Stomach (tissue), 4 donors: ENCODE measurements around the gene MAPRE3.
A peak's percentile ranks its signal among the peaks of the same experiment; 100 is the strongest.

Source experiments
- POLR2A ChIP-seq, 4 donors: fragments of 450-650 bp; IDR thresholded peaks; one replicate each; pipeline ENCODE4 v1.6.1; 2016; ENCODE audit warnings: antibody characterized with exemption in 4 of 4, control low read depth in 2 of 4, mild to moderate bottlenecking in 1 of 4, moderate library complexity in 1 of 4
- POLR2AphosphoS5 ChIP-seq, 3 donors: sonication (generic); formaldehyde crosslinking; IDR thresholded peaks; one replicate each; pipeline ENCODE4 v1.6.1; 2016; ENCODE audit warnings: antibody characterized with exemption in 3 of 3
- TF ChIP-seq, protein P1 (sequence below), 7 experiments: fragments of 450-650 bp in 4 of 7; fragments of 200-600 bp in 3 of 7; sonication (generic) in 3 of 7; IDR thresholded peaks; one replicate each; pipeline ENCODE4 v1.5.1; 2016 to 2019; ENCODE audit warnings: antibody characterized with exemption in 7 of 7, control low read depth in 2 of 7, mild to moderate bottlenecking in 1 of 7

GRCh38 chr2:27050281-27050995 lies 80.0 kb downstream of the MAPRE3 start:
- TF ChIP-seq, protein P1, sequence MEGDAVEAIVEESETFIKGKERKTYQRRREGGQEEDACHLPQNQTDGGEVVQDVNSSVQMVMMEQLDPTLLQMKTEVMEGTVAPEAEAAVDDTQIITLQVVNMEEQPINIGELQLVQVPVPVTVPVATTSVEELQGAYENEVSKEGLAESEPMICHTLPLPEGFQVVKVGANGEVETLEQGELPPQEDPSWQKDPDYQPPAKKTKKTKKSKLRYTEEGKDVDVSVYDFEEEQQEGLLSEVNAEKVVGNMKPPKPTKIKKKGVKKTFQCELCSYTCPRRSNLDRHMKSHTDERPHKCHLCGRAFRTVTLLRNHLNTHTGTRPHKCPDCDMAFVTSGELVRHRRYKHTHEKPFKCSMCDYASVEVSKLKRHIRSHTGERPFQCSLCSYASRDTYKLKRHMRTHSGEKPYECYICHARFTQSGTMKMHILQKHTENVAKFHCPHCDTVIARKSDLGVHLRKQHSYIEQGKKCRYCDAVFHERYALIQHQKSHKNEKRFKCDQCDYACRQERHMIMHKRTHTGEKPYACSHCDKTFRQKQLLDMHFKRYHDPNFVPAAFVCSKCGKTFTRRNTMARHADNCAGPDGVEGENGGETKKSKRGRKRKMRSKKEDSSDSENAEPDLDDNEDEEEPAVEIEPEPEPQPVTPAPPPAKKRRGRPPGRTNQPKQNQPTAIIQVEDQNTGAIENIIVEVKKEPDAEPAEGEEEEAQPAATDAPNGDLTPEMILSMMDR (IDR thresholded peaks at IDR 0.05): peak in 5 of 7 experiments; percentile 26 to 72 (median 39)
- TF ChIP-seq POLR2AphosphoS5 (IDR thresholded peaks at IDR 0.05) (peak; percentile 4 to 86 (median 71)), POLR2A (IDR thresholded peaks at IDR 0.05) (no peak)
